Measurements from ENCODE around the gene HSPB2. TPM values are rescaled to one million over a fixed set of nuclear protein-coding genes. Genes with fewer than 3 reads are reported as not detected.

The HSPB2 gene
- total RNA-seq, 4 donors from 2014 or later = 0.21 to 5.2 TPM; not detected in 2

GRCh38 chr11:111909378-111909777 lies 3.2 kb upstream of the HSPB2 start:
- no peaks in the 10 kb centered on the region for H3K4me1 ChIP-seq
- intact Hi-C loops (cut with DNase I; ENCODE audit: low total_unique reads) = no loop called here
- H3K27ac ChIP-seq = peak overlapping the region; percentile 93 to 98
- H3K36me3 ChIP-seq = no peaks in the 10 kb centered on the region
- DNase-seq = no peak
- TF ChIP-seq CTCF (IDR thresholded peaks at IDR 0.05) (no peak), POLR2A (IDR thresholded peaks at IDR 0.05) (no peak)
- no peaks in the 10 kb centered on the region for H3K27me3 ChIP-seq
- no peaks in the 10 kb centered on the region for H3K9me3 ChIP-seq
- H3K4me3 ChIP-seq = no peak overlapping the region

DNA sequence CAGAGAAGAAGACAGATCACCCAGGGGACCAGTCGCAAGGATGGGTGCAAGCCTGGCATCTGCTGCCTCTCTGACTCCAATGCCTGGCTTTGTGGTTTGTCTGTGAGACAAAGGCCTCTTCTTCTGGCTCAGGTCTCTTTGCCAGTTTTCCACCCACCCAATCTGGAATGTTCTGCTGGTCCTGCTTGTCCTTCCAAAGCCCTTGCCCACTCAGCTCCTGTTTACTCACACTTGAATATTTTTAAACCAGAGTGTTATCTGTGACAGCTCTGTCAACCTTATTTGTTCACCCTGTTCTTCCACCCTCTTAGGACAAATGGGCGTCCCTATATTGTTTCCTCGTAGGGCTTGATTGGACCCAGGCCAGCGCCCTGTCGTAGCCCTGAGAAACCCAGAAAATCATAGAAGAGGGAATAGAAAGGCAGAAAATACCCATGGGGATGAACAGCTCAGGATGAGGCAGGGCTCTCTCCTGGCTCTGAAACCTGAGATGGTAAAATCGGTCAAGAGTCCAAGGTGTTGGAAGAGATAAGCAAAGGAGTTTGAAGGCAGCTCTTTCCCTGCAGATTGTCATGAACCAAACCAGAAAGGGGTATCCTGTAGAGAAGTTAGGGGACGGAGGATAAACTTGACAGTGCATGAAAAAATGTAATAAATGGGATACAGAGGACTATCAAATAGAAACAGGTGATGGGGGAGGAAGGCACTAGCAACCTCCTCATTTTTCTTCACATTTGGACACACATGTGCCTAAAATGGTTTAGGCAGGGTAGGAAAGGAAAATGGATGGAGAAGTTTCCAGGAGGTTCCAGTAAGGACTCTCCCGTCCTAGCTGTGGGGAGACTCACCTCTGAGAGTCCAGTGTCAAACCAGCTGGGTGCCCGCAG lies 1.6 kb upstream of the HSPB2 start:
- Histone ChIP-seq H3K9me3 (no peaks in the 10 kb centered on the region), H3K4me1 (no peaks in the 10 kb centered on the region), H3K27me3 (no peaks in the 10 kb centered on the region), H3K36me3 (no peaks in the 10 kb centered on the region), H3K27ac (peak overlapping the region; percentile 93 to 98), H3K4me3 (peak overlapping the region; percentile 45 to 54)
- no peak for DNase-seq
- intact Hi-C loops (cut with DNase I; ENCODE audit: low total_unique reads) = no loop called here
- TF ChIP-seq POLR2A (IDR thresholded peaks at IDR 0.05) (no peak), CTCF (IDR thresholded peaks at IDR 0.05) (no peak)

DNA sequence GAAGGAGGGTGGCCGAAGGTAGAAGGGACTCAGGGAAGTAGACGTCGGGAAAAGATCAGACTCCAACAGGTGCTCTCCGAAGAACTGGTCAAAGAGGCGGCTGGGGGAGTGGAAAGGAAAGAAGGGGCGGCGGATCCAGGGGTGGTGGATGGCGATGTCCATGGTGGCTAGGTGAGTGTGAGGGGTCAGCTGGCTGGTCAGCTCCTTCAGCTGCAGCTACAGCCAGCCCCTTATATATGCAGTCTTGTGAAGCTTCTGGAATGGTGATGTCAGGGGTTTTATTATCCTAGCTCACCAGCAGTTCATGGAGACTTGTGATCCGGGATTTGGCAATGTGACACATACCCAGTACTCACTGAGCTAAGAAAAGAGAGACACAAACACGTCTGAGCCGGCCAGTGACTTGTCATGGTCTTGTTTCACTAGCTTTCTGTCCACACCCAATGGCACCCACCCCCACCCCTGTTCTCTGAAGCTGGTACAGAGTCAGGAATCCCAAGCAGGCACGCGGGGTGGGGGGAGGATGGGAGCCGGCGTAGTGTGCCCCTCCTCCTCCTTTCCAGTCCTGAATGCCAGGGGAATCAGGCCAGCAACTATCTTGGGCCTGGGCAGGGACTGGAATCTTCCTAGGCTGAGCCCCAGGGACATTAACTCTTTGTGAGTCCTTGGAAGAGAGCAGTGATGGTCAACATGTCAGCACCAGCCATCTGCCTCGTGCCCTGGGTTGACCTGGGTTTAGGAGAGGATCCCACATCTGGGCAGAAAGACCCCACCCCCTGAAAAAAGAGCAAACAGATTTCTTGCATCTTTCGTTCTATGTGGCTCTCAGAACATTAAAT lies 752 bp upstream of the HSPB2 start, which contains the start of gene CRYAB:
CRYAB (minus strand) TSS at position 208 of the 839 bp plus-strand sequence; CDS start at position 162, 46 bp downstream.
- intact Hi-C loops (cut with DNase I; ENCODE audit: low total_unique reads) = no loop called here
- TF ChIP-seq POLR2A (IDR thresholded peaks at IDR 0.05) (peak; percentile 47 to 48), CTCF (IDR thresholded peaks at IDR 0.05) (peak in 1 of 4 experiments; percentile 1)
- Histone ChIP-seq H3K27ac (peak within 1 kb of the TSS; percentile 93 to 98), H3K4me1 (no peaks in the 10 kb centered on the region), H3K27me3 (no peaks in the 10 kb centered on the region), H3K36me3 (no peaks in the 10 kb centered on the region), H3K4me3 (peak within 1 kb of the TSS; percentile 45 to 54), H3K9me3 (no peaks in the 10 kb centered on the region)
- DNase-seq = peak; percentile 86 to 88

DNA sequence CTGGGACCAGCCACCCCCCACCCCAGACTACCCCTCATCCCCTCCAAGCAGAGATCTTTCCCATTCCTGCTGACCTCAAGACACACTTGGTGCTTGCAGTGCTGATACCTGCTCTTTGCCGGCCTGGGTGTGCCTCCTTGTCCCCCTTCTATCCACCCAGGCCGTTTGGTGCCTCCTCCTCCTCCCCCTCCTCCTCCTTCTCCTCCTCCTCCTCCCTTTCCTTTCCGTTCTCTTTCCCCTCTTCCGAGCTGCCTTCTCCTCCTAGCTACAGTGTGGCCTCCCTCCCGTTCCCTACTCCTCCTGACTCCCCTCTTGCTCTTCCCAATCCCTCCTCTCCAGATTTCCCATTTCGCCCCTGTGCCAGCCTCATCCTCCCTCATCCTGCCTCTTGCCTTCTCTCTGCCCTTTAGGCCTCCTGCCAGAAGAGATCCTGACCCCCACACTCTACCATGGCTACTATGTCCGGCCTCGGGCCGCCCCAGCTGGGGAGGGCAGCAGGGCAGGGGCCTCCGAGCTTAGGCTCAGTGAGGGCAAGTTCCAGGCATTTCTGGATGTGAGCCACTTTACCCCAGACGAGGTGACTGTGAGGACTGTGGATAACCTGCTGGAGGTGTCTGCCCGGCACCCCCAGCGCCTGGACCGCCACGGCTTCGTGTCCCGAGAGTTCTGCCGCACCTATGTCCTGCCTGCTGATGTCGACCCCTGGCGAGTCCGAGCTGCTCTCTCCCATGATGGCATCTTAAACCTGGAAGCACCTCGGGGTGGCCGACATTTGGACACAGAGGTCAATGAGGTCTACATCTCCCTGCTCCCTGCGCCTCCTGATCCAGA lies 712 bp downstream of the HSPB2 start:
- Histone ChIP-seq H3K36me3 (no peaks in the 10 kb centered on the region), H3K27ac (peak overlapping the region; percentile 93 to 98), H3K9me3 (no peaks in the 10 kb centered on the region), H3K27me3 (no peaks in the 10 kb centered on the region), H3K4me1 (no peaks in the 10 kb centered on the region), H3K4me3 (peak overlapping the region; percentile 45 to 54)
- intact Hi-C loops (cut with DNase I; ENCODE audit: low total_unique reads) = no loop called here
- peak; percentile 50 to 52 for DNase-seq
- TF ChIP-seq POLR2A (IDR thresholded peaks at IDR 0.05) (no peak), CTCF (IDR thresholded peaks at IDR 0.05) (no peak)
